Breast epithelium (tissue), 3 donors: ENCODE data around the gene DBI.

ENCODE experiments used
- POLR2A ChIP-seq: fragments of 450-650 bp; IDR thresholded peaks from one replicate; pipeline ENCODE4 v1.6.1; 2016; ENCODE audit warnings: antibody characterized with exemption, mild to moderate bottlenecking, moderate library complexity
- POLR2AphosphoS5 ChIP-seq, 3 donors: sonication (generic); formaldehyde crosslinking; IDR thresholded peaks; one replicate each; pipeline ENCODE4 v1.6.1; 2017; ENCODE audit warnings: antibody characterized with exemption in 3 of 3
- TF ChIP-seq, protein P1 (sequence below), 3 donors: fragments of 450-650 bp; IDR thresholded peaks; one replicate each; pipeline ENCODE4 v1.5.1; 2016 to 2017; ENCODE audit warnings: antibody characterized with exemption in 3 of 3, mild to moderate bottlenecking in 3 of 3, moderate library complexity in 3 of 3

DNA sequence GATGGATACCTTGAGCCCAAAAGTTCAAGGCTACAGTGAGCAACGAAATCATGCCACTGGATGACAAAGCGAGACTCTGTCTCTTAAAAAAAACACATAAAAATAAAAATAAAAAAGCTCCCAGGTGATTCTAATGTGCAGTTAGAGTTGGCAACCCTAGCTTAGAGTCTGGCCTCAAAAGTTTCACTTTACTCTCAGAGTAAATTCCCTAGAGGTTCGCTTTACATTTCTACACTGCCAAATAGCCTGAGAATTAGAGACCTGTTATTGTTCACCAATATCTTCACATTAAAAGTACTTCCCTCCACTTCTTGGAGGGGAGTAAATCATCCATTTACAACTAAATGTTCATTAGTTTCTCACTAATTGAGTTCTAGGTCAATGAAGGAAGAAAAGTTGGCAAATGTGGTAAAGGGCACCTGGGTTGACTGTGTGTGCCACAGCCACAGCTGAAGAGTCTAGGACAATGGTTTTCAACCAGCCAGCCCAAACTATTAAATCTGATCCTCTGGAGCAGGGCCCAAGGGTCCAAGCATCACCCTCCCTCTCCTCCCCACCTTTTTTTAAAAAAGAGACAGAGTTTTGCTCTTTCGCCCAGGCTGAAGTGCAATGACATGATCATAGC, 49.6 kb downstream of the DBI start:
- TF ChIP-seq, protein P1, sequence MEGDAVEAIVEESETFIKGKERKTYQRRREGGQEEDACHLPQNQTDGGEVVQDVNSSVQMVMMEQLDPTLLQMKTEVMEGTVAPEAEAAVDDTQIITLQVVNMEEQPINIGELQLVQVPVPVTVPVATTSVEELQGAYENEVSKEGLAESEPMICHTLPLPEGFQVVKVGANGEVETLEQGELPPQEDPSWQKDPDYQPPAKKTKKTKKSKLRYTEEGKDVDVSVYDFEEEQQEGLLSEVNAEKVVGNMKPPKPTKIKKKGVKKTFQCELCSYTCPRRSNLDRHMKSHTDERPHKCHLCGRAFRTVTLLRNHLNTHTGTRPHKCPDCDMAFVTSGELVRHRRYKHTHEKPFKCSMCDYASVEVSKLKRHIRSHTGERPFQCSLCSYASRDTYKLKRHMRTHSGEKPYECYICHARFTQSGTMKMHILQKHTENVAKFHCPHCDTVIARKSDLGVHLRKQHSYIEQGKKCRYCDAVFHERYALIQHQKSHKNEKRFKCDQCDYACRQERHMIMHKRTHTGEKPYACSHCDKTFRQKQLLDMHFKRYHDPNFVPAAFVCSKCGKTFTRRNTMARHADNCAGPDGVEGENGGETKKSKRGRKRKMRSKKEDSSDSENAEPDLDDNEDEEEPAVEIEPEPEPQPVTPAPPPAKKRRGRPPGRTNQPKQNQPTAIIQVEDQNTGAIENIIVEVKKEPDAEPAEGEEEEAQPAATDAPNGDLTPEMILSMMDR (IDR thresholded peaks at IDR 0.05), result no peak
- TF ChIP-seq POLR2AphosphoS5 (IDR thresholded peaks at IDR 0.05) (no peak), POLR2A (no peak)
